IPS DF 6.9 (cell line): ENCODE measurements around the gene BTBD18.

Experiments
- DNase-seq: peaks from one replicate; pipeline ENCODE4 v3.0.0-alpha.2; 2013; ENCODE audit warnings: low read depth, low spot score
- H3K27ac ChIP-seq: one replicate; pipeline ENCODE4 v1.5.1; 2013; ENCODE audit warnings: low read length, control low read depth
- H3K27me3 ChIP-seq: 2 replicates; pipeline ENCODE4 v1.6.1; 2013; ENCODE audit warnings: mild to moderate bottlenecking, low read length; ENCODE audit not compliant: control insufficient read depth, insufficient read depth
- H3K36me3 ChIP-seq: 2 replicates; pipeline ENCODE4 v1.6.1; 2013; ENCODE audit warnings: low read length; ENCODE audit not compliant: control insufficient read depth, insufficient read depth
- H3K4me1 ChIP-seq: 2 replicates; pipeline ENCODE4 v1.6.1; 2013; ENCODE audit warnings: low read length; ENCODE audit not compliant: control insufficient read depth, insufficient read depth
- H3K4me3 ChIP-seq: 2 replicates; pipeline ENCODE4 v1.5.1; 2013; ENCODE audit warnings: mild to moderate bottlenecking, low read length
- H3K9me3 ChIP-seq: 2 replicates; pipeline ENCODE4 v1.6.1; 2013; ENCODE audit warnings: low read length, inconsistent platforms; ENCODE audit not compliant: control insufficient read depth, insufficient read depth
- whole genome bisulfite sequencing: extraction: QIAGEN DNeasy Blood & Tissue Kit; methylation state at CpG from one replicate; pipeline ENCODE4 v1.1.7; 2013; ENCODE audit warnings: mixed read lengths, missing lambda C conversion rate; ENCODE audit not compliant: insufficient read length, insufficient coverage; 5-methylcytosine and 5-hydroxymethylcytosine counted together

Gene BTBD18

GRCh38 chr11:57787920-57788702 lies 36.5 kb upstream of the BTBD18 start:
- WGBS, result no CpG with 5 or more reads among the region's 6 CpGs
- DNase-seq, result no peak
- Histone ChIP-seq H3K36me3 (no peaks in the 10 kb centered on the region), H3K9me3 (no peaks in the 10 kb centered on the region), H3K4me3 (no peak overlapping the region), H3K4me1 (peaks cover 5% of the 10 kb centered on the region), H3K27me3 (no peaks in the 10 kb centered on the region), H3K27ac (no peak overlapping the region)

GRCh38 chr11:57787006-57787604 lies 35.5 kb upstream of the BTBD18 start:
- H3K27ac ChIP-seq, result no peak overlapping the region
- no peaks in the 10 kb centered on the region for H3K9me3 ChIP-seq
- DNase-seq, result no peak
- H3K4me1 ChIP-seq, result peaks cover 5% of the 10 kb centered on the region
- H3K27me3 ChIP-seq, result no peaks in the 10 kb centered on the region
- H3K36me3 ChIP-seq, result no peaks in the 10 kb centered on the region
- WGBS, result no CpG with 5 or more reads among the region's 4 CpGs
- no peak overlapping the region for H3K4me3 ChIP-seq

- WGBS, result no CpG with 5 or more reads among the region's 4 CpGs
- peaks cover 5% of the 10 kb centered on the region for H3K4me1 ChIP-seq
- no peaks in the 10 kb centered on the region for H3K36me3 ChIP-seq
- no peak for DNase-seq
- no peak overlapping the region for H3K4me3 ChIP-seq
- no peak overlapping the region for H3K27ac ChIP-seq
- no peaks in the 10 kb centered on the region for H3K9me3 ChIP-seq
- no peaks in the 10 kb centered on the region for H3K27me3 ChIP-seq
Measured at GRCh38 chr11:57786436-57786835, 34.8 kb upstream of the BTBD18 start.

GRCh38 chr11:57785072-57785471 lies 33.5 kb upstream of the BTBD18 start:
- H3K27ac ChIP-seq, result no peak overlapping the region
- H3K4me1 ChIP-seq, result peaks cover 7% of the 10 kb centered on the region
- H3K9me3 ChIP-seq, result no peaks in the 10 kb centered on the region
- H3K4me3 ChIP-seq, result no peak overlapping the region
- no CpG with 5 or more reads among the region's 2 CpGs for WGBS
- no peak for DNase-seq
- H3K36me3 ChIP-seq, result no peaks in the 10 kb centered on the region
- H3K27me3 ChIP-seq, result no peaks in the 10 kb centered on the region

- H3K4me1 ChIP-seq, result peaks cover 9% of the 10 kb centered on the region; the same call in 1 of the 2 replicates
- no peaks in the 10 kb centered on the region for H3K27me3 ChIP-seq
- WGBS, result no CpG with 5 or more reads among the region's 3 CpGs
- no peak for DNase-seq
- H3K36me3 ChIP-seq, result no peaks in the 10 kb centered on the region
- no peak overlapping the region for H3K4me3 ChIP-seq
- H3K27ac ChIP-seq, result peak overlapping the region; percentile 83
- H3K9me3 ChIP-seq, result no peaks in the 10 kb centered on the region
Measured at GRCh38 chr11:57781529-57781943, 29.9 kb upstream of the BTBD18 start.

- no peak overlapping the region for H3K4me3 ChIP-seq
- DNase-seq, result no peak
- peaks cover 12% of the 10 kb centered on the region; the same call in 1 of the 2 replicates for H3K4me1 ChIP-seq
- no peaks in the 10 kb centered on the region for H3K27me3 ChIP-seq
- no peaks in the 10 kb centered on the region for H3K36me3 ChIP-seq
- no peaks in the 10 kb centered on the region for H3K9me3 ChIP-seq
- no peak overlapping the region for H3K27ac ChIP-seq
- no CpG with 5 or more reads among the region's 1 CpG for WGBS
Measured at GRCh38 chr11:57779276-57779675, 27.7 kb upstream of the BTBD18 start.

- Histone ChIP-seq H3K27me3 (no peaks in the 10 kb centered on the region), H3K27ac (peak overlapping the region; percentile 26), H3K36me3 (no peaks in the 10 kb centered on the region), H3K4me3 (no peak overlapping the region), H3K4me1 (peaks cover 12% of the 10 kb centered on the region; the same call in 1 of the 2 replicates), H3K9me3 (no peaks in the 10 kb centered on the region)
- DNase-seq, result no peak
- WGBS, result no CpG with 5 or more reads among the region's 6 CpGs
Measured at GRCh38 chr11:57778318-57779037, 26.9 kb upstream of the BTBD18 start.

- Histone ChIP-seq H3K27me3 (no peaks in the 10 kb centered on the region), H3K4me1 (peaks cover 12% of the 10 kb centered on the region; the same call in 1 of the 2 replicates), H3K4me3 (no peak overlapping the region), H3K27ac (peak overlapping the region; percentile 26), H3K9me3 (no peaks in the 10 kb centered on the region), H3K36me3 (no peaks in the 10 kb centered on the region)
- no CpG with 5 or more reads among the region's 3 CpGs for WGBS
- no peak for DNase-seq
Measured at GRCh38 chr11:57777969-57778317, 26.3 kb upstream of the BTBD18 start.

GRCh38 chr11:57776577-57777210 lies 25.1 kb upstream of the BTBD18 start:
- H3K27ac ChIP-seq, result no peak overlapping the region
- no CpG with 5 or more reads among the region's 2 CpGs for WGBS
- H3K27me3 ChIP-seq, result no peaks in the 10 kb centered on the region
- no peaks in the 10 kb centered on the region for H3K9me3 ChIP-seq
- H3K4me3 ChIP-seq, result no peak overlapping the region
- DNase-seq, result no peak
- no peaks in the 10 kb centered on the region for H3K36me3 ChIP-seq
- peaks cover 12% of the 10 kb centered on the region; the same call in 1 of the 2 replicates for H3K4me1 ChIP-seq

- no peak for DNase-seq
- Histone ChIP-seq H3K9me3 (no peaks in the 10 kb centered on the region), H3K27me3 (no peaks in the 10 kb centered on the region), H3K36me3 (no peaks in the 10 kb centered on the region), H3K27ac (no peak overlapping the region), H3K4me3 (no peak overlapping the region), H3K4me1 (peaks cover 10% of the 10 kb centered on the region; the same call in 1 of the 2 replicates)
- no CpG with 5 or more reads among the region's 3 CpGs for WGBS
Measured at GRCh38 chr11:57776031-57776521, 24.5 kb upstream of the BTBD18 start.
